GM18505 (cell line): ENCODE measurements around the gene PRPF4.

Source experiments
- ATAC-seq: cut with Tn5 transposase; IDR thresholded peaks from one replicate; pipeline ENCODE4 v1.9.1; 2021; ENCODE audit not compliant: unreplicated experiment
- POLR2A ChIP-seq: IDR thresholded peaks from 4 replicates; pipeline ENCODE4 v1.6.1; 2011; ENCODE audit warnings: borderline replicate concordance; ENCODE audit not compliant: insufficient read depth, insufficient read length; ENCODE audit errors: extremely low read depth

Gene PRPF4

GRCh38 chr9:113250807-113251206 lies 24.7 kb upstream of the PRPF4 start:
- TF ChIP-seq POLR2A: no peak
- ATAC-seq: no peak

- TF ChIP-seq POLR2A: no peak
- ATAC-seq: no peak
Measured at GRCh38 chr9:113254991-113255390, 20.5 kb upstream of the PRPF4 start.

- TF ChIP-seq POLR2A: no peak
- ATAC-seq: no peak
Measured at GRCh38 chr9:113255438-113255837, 20.0 kb upstream of the PRPF4 start.

GRCh38 chr9:113257863-113258262 lies 17.6 kb upstream of the PRPF4 start:
- no peak for ATAC-seq
- TF ChIP-seq POLR2A: no peak

- ATAC-seq: no peak
Measured at GRCh38 chr9:113258282-113258681, 17.2 kb upstream of the PRPF4 start.

GRCh38 chr9:113261917-113262671 lies 13.4 kb upstream of the PRPF4 start:
- no peak for ATAC-seq
- no peak for TF ChIP-seq POLR2A

More at GRCh38 chr9:113258282-113258681, 17.2 kb upstream of the PRPF4 start:
- no peak for TF ChIP-seq POLR2A

GRCh38 chr9:113266174-113266573 lies 9.3 kb upstream of the PRPF4 start:
- ATAC-seq: no peak
- TF ChIP-seq POLR2A: no peak

GRCh38 chr9:113267911-113268566 lies 7.4 kb upstream of the PRPF4 start:
- TF ChIP-seq POLR2A: no peak
- no peak for ATAC-seq

- no peak for ATAC-seq
- TF ChIP-seq POLR2A: no peak
Measured at GRCh38 chr9:113269355-113269754, 6.1 kb upstream of the PRPF4 start.

- no peak for TF ChIP-seq POLR2A
- ATAC-seq: no peak
Measured at GRCh38 chr9:113269871-113270270, 5.6 kb upstream of the PRPF4 start.

- ATAC-seq: peak; percentile 2
- TF ChIP-seq POLR2A: no peak
Measured at GRCh38 chr9:113274474-113275156, 843 bp upstream of the PRPF4 start.

GRCh38 chr9:113278840-113279239 lies 3.4 kb downstream of the PRPF4 start:
- ATAC-seq: no peak
- no peak for TF ChIP-seq POLR2A

- no peak for TF ChIP-seq POLR2A
Measured at GRCh38 chr9:113281356-113281755, 5.9 kb downstream of the PRPF4 start.

GRCh38 chr9:113289091-113289490 lies 13.6 kb downstream of the PRPF4 start:
- no peak for ATAC-seq
- no peak for TF ChIP-seq POLR2A

More at GRCh38 chr9:113281356-113281755, 5.9 kb downstream of the PRPF4 start:
- no peak for ATAC-seq
